Thyroid gland (tissue), 4 donors: ENCODE results near the gene PGM5.

Experiments
- CTCF ChIP-seq, 6 experiments: fragments of 200-600 bp in 3 of 6; fragments of 450-650 bp in 3 of 6; sonication (generic) in 3 of 6; IDR thresholded peaks; one replicate each; pipeline ENCODE4 v1.5.1; 2016 to 2019; ENCODE audit warnings: antibody characterized with exemption in 6 of 6, mild to moderate bottlenecking in 2 of 6, inconsistent platforms in 1 of 6, moderate library complexity in 1 of 6
- POLR2A ChIP-seq, 2 donors: fragments of 450-650 bp; IDR thresholded peaks; one replicate each; pipeline ENCODE4 v1.6.1; 2017; ENCODE audit warnings: antibody characterized with exemption in 2 of 2, mild to moderate bottlenecking in 2 of 2, moderate library complexity in 1 of 2

DNA sequence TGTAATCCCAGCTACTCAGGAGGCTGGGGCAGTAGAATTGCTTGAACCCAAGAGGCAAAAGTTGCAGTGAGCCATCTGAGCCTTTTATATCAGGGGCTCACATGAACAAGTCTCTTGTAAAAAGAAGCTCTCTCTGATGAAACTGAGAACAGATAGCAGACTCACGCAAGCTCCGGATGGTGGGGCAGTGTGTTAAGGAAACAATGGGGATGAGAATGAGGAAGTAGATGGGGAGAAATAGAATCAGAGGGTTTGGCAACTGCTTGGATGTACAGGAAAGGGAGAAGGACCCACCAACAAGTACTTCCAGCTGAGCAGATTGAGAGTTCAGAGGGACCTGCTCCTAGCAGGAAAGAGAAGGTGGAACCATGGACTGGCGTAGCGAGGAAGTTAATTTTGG, 165.7 kb downstream of the PGM5 start:
- TF ChIP-seq POLR2A (IDR thresholded peaks at IDR 0.05) (no peak), CTCF (IDR thresholded peaks at IDR 0.05) (no peak)
